Loucy (cell line): ENCODE measurements around the gene GREB1L.

Experiments
- H2AFZ ChIP-seq: fragments of 200-600 bp; sonication (generic); 2 replicates; pipeline ENCODE4 v1.6.0; 2016; ENCODE audit warnings: antibody characterized with exemption, mild to moderate bottlenecking, low read length, moderate library complexity
- H3F3A ChIP-seq: fragments of 200-600 bp; 2 replicates; pipeline ENCODE4 v1.6.0; 2016; ENCODE audit warnings: antibody characterized with exemption, low read depth, mild to moderate bottlenecking
- H3K27me3 ChIP-seq: fragments of 200-600 bp; sonication (generic); 2 replicates; pipeline ENCODE4 v1.6.1; 2014; ENCODE audit warnings: low read length, mild to moderate bottlenecking; ENCODE audit not compliant: insufficient read depth, poor library complexity, severe bottlenecking
- H3K36me3 ChIP-seq: fragments of 200-600 bp; sonication (generic); 2 replicates; pipeline ENCODE4 v1.6.1; 2016; ENCODE audit warnings: low read length; ENCODE audit not compliant: insufficient read depth
- H3K4me1 ChIP-seq: fragments of 200-600 bp; sonication (generic); 2 replicates; pipeline ENCODE4 v1.5.1; 2014; ENCODE audit warnings: low read length, mild to moderate bottlenecking; ENCODE audit not compliant: insufficient read depth, poor library complexity, severe bottlenecking
- H3K4me2 ChIP-seq: fragments of 200-600 bp; sonication (generic); 2 replicates; pipeline ENCODE4 v1.6.0; 2014; ENCODE audit warnings: antibody characterized with exemption, low read length, low read depth, mild to moderate bottlenecking; ENCODE audit not compliant: poor library complexity, severe bottlenecking
- H3K4me3 ChIP-seq: fragments of 200-600 bp; sonication (generic); 2 replicates; pipeline ENCODE4 v1.5.1; 2014; ENCODE audit warnings: low read length, mild to moderate bottlenecking, mixed read lengths; ENCODE audit not compliant: poor library complexity, severe bottlenecking
- H3K79me2 ChIP-seq: fragments of 200-600 bp; sonication (generic); 2 replicates; pipeline ENCODE4 v1.6.1; 2014; ENCODE audit warnings: low read length; ENCODE audit not compliant: insufficient read depth
- H3K9ac ChIP-seq: fragments of 200-600 bp; sonication (generic); 2 replicates; pipeline ENCODE4 v1.6.0; 2014; ENCODE audit warnings: mild to moderate bottlenecking, low read depth, low read length, moderate library complexity; ENCODE audit not compliant: poor library complexity, severe bottlenecking
- H3K9me2 ChIP-seq: fragments of 200-600 bp; sonication (generic); replicated peaks from 2 replicates; pipeline ENCODE4 v1.6.1; 2016; ENCODE audit warnings: low read depth, low read length, mixed read lengths
- H3K9me3 ChIP-seq: fragments of 200-600 bp; sonication (generic); 2 replicates; pipeline ENCODE4 v1.6.1; 2014; ENCODE audit warnings: mild to moderate bottlenecking, antibody characterized with exemption, low read length, low read depth; ENCODE audit not compliant: insufficient read depth
- H4K20me1 ChIP-seq: fragments of 200-600 bp; sonication (generic); 2 replicates; pipeline ENCODE4 v1.6.0; 2014; ENCODE audit warnings: antibody characterized with exemption, low read length, mild to moderate bottlenecking; ENCODE audit not compliant: insufficient read depth, poor library complexity, severe bottlenecking
- EZH2phosphoT487 ChIP-seq: fragments of 200-600 bp; IDR thresholded peaks from 2 replicates; pipeline ENCODE4 v1.6.1; 2018; ENCODE audit warnings: antibody characterized with exemption, mild to moderate bottlenecking, moderate library complexity, borderline replicate concordance
- TF ChIP-seq, protein P1 (sequence below): fragments of 200-600 bp; sonication (generic); conservative IDR thresholded peaks from 2 replicates; pipeline ENCODE4 v1.5.1; 2014; ENCODE audit warnings: mild to moderate bottlenecking, antibody characterized with exemption, low read length

The GREB1L gene

GRCh38 chr18:21534327-21534726, 292.3 kb downstream of the GREB1L start:
- H3K36me3 ChIP-seq, result peaks cover 92% of the 10 kb centered on the region
- no peaks in the 10 kb centered on the region for H3K9me2 ChIP-seq
- no peaks in the 10 kb centered on the region for H3K9me3 ChIP-seq
- no peak overlapping the region for H3K4me3 ChIP-seq
- H3K4me2 ChIP-seq, result no peak overlapping the region
- no peaks in the 10 kb centered on the region for H3K4me1 ChIP-seq
- no peak overlapping the region for H3K9ac ChIP-seq
- no peaks in the 10 kb centered on the region for H3K27me3 ChIP-seq
- no peaks in the 10 kb centered on the region for H4K20me1 ChIP-seq
- H2AFZ ChIP-seq, result no peak overlapping the region
- H3K79me2 ChIP-seq, result no peaks in the 10 kb centered on the region
- TF ChIP-seq, protein P1, sequence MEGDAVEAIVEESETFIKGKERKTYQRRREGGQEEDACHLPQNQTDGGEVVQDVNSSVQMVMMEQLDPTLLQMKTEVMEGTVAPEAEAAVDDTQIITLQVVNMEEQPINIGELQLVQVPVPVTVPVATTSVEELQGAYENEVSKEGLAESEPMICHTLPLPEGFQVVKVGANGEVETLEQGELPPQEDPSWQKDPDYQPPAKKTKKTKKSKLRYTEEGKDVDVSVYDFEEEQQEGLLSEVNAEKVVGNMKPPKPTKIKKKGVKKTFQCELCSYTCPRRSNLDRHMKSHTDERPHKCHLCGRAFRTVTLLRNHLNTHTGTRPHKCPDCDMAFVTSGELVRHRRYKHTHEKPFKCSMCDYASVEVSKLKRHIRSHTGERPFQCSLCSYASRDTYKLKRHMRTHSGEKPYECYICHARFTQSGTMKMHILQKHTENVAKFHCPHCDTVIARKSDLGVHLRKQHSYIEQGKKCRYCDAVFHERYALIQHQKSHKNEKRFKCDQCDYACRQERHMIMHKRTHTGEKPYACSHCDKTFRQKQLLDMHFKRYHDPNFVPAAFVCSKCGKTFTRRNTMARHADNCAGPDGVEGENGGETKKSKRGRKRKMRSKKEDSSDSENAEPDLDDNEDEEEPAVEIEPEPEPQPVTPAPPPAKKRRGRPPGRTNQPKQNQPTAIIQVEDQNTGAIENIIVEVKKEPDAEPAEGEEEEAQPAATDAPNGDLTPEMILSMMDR, result no peak
- TF ChIP-seq EZH2phosphoT487, result no peak
- H3F3A ChIP-seq, result no peaks in the 10 kb centered on the region

DNA sequence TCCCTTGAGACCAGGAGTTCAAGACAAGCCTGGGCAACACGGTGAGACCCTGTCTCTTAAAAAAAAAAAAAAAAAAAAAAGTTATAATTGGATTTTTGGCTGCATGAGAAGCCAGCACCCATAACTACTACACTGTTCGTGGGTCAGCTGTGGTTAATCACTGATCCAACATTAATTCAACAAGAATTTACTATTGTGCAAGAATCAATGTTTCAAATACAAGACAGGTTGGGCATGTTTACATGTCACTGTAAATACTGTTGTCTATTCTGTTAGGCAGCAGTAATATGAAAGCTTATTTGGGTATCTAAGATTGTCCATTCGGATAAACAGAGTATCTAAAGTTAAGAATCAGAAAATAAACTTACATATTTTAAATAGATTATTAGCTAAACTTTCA, 296.2 kb downstream of the GREB1L start:
- H3K4me1 ChIP-seq, result no peaks in the 10 kb centered on the region
- H3K9me2 ChIP-seq, result no peaks in the 10 kb centered on the region
- H3K27me3 ChIP-seq, result no peaks in the 10 kb centered on the region
- H3K4me2 ChIP-seq, result no peak overlapping the region
- H3K9ac ChIP-seq, result no peak overlapping the region
- no peaks in the 10 kb centered on the region for H3F3A ChIP-seq
- H2AFZ ChIP-seq, result no peak overlapping the region
- no peaks in the 10 kb centered on the region for H3K9me3 ChIP-seq
- H3K4me3 ChIP-seq, result no peak overlapping the region
- peaks cover 73% of the 10 kb centered on the region for H3K36me3 ChIP-seq
- H4K20me1 ChIP-seq, result no peaks in the 10 kb centered on the region
- no peak for TF ChIP-seq EZH2phosphoT487
- TF ChIP-seq, protein P1, result no peak
- 0 out of 2 replicates have a peak, but pooled peaks cover 3% of the 10 kb centered on the region for H3K79me2 ChIP-seq

DNA sequence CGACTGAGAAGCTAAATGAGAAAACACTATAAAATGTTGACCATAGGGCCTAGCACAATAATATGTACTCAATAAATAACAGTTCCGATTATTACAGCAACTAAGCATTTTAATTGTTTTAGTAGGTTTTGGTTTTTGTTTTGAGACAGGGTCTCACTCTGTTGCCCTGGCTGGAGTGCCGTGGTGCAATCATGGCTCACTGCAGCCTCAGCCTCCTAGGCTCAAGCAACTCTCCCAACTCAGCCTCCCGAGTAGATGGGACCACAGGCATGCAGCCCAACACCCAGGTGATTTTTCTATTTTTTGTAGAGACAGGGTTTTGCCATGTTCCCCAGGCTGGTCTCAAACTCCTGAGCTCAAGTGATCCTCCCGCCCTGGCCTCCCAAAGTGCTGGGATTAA, 304.4 kb downstream of the GREB1L start:
- TF ChIP-seq, protein P1, result no peak
- TF ChIP-seq EZH2phosphoT487, result no peak
- Histone ChIP-seq H3K36me3 (peaks cover 54% of the 10 kb centered on the region), H3K9me2 (no peaks in the 10 kb centered on the region), H3K9me3 (no peaks in the 10 kb centered on the region), H3K4me1 (no peaks in the 10 kb centered on the region), H3K79me2 (peaks cover 5% of the 10 kb centered on the region; the same call in 1 of the 2 replicates), H3K9ac (no peak overlapping the region), H3F3A (no peaks in the 10 kb centered on the region), H2AFZ (no peak overlapping the region), H3K4me2 (no peak overlapping the region), H3K27me3 (no peaks in the 10 kb centered on the region), H4K20me1 (peaks cover 1% of the 10 kb centered on the region), H3K4me3 (no peak overlapping the region)
